ENCODE measurements around the gene EEA1. TPM values are rescaled to one million over a fixed set of nuclear protein-coding genes. Genes with fewer than 3 reads are reported as not detected.
"Not testable (repeated sequence)": the region's sequence is repeated elsewhere in the genome, so short reads cannot be mapped to it uniquely, and the experiment has no call there.

The EEA1 gene
- total and polyA plus RNA-seq, 2 of the 8 experiments (the other 6 are each of a cell fraction or from before 2014, with no cell fraction given): 1.0 to 18.8 TPM

GRCh38 chr12:92749691-92750090 is 179.4 kb downstream of the EEA1 start:
- H3K36me3 ChIP-seq (ENCODE audit: control insufficient read depth in 2 of 4, insufficient read depth in 4 of 4, low read length in 3 of 4); H3K27ac ChIP-seq (ENCODE audit: low read depth, low read length); H3K4me3 ChIP-seq (ENCODE audit: extremely low read depth in 1 of 4, insufficient read depth in 2 of 4, low read depth in 3 of 4, low read length in 4 of 4); H4K91ac ChIP-seq (replicated peaks; ENCODE audit: insufficient read length, low read length); H3K4ac ChIP-seq (replicated peaks; ENCODE audit: insufficient read length, low read depth, low read length); FAIRE-seq; H4K8ac ChIP-seq (ENCODE audit: extremely low read depth, insufficient read depth, low read length); H2BK120ac ChIP-seq (replicated peaks; ENCODE audit: low read depth, low read length); H2AFZ ChIP-seq (ENCODE audit: low read length); H4K5ac ChIP-seq (ENCODE audit: insufficient read length, low read depth, low read length); CTCF ChIA-PET (ENCODE audit: partially characterized antibody); H2AK5ac ChIP-seq (ENCODE audit: low read depth, low read length); H3K9ac ChIP-seq (replicated peaks in 1 of 4; ENCODE audit: extremely low read depth in 1 of 4, low read depth in 3 of 4, low read length in 3 of 4); H4K20me1 ChIP-seq (replicated peaks in 1 of 2; ENCODE audit: control insufficient read depth in 1 of 2, insufficient read depth in 2 of 2, low read length in 2 of 2); H3K23ac ChIP-seq (ENCODE audit: insufficient read length); H3K4me2 ChIP-seq (ENCODE audit: insufficient read depth in 1 of 2, low read depth in 2 of 2, low read length in 2 of 2); POLR2A ChIA-PET (ENCODE audit: partially characterized antibody); H3K79me2 ChIP-seq (ENCODE audit: control insufficient read depth in 1 of 2, insufficient read depth in 2 of 2, low read length in 2 of 2); H2BK5ac ChIP-seq (ENCODE audit: low read depth, low read length); DNase-seq (ENCODE audit: low read depth in 1 of 2, low spot score in 2 of 2); H3K56ac ChIP-seq (replicated peaks; ENCODE audit: insufficient read length, low read depth, low read length); H2BK15ac ChIP-seq (ENCODE audit: low read length); H3K14ac ChIP-seq (ENCODE audit: insufficient read length); H3K4me1 ChIP-seq (replicated peaks in 1 of 4; ENCODE audit: control insufficient read depth in 3 of 4, insufficient read depth in 4 of 4, low read length in 3 of 4); H3K9me3 ChIP-seq (ENCODE audit: insufficient read depth in 2 of 2, low read depth in 1 of 2, low read length in 1 of 2); H3K79me1 ChIP-seq (ENCODE audit: low read depth, low read length); H3K27me3 ChIP-seq (replicated peaks in 1 of 4; ENCODE audit: control insufficient read depth in 3 of 4, extremely low read depth in 1 of 4, insufficient read depth in 3 of 4, low read length in 3 of 4); H2BK12ac ChIP-seq (ENCODE audit: low read depth, low read length); H2BK20ac ChIP-seq (ENCODE audit: low read length); H3K18ac ChIP-seq (ENCODE audit: extremely low read depth, low read length); H3K23me2 ChIP-seq (ENCODE audit: low read depth, low read length): not testable (repeated sequence)

Measured in H1 (cell line).